ENCODE measurements around the gene SLC25A40.
"Not testable (repeated sequence)": the region's sequence is repeated elsewhere in the genome, so short reads cannot be mapped to it uniquely, and the experiment has no call there.

The SLC25A40 gene

DNA sequence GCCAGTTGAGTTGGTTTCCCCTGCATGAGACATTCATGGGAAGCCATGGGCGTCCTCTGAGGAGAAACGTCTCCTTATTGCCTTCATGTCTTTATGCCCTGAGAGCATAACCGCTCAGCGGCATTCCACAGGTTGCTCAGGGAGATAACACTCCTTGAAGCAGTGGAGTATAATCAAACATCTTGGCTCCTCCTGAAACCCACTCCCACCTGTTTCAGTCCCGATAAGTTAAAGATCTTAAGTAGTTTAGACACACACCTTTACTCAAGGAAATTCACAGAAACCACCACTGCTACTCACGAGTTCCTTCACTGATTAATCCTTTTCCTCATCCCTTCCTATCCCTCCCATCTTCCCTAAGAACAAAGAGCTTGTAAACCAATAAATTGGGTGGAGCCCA lies 9.6 kb downstream of the SLC25A40 start:
- not testable (repeated sequence) for DNase-seq

DNA sequence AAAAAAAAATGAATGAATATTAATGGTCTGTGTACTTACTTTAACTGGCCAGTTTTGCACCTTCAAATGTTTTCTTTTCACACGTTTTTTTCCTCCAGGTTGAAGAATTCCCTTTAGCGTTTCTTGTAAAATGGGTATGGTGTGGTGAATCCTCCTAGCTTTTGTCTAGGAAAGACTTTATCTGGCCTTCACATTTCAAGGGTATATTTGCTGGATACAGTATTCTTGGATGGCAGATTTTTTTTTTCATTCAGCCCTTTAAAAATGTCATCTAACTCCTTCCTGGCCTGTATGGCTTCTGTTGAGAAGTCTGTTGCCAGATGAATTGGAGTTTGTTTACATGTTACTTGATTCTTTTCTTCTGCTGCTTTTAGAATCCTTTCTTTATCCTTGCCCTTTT lies 10.1 kb downstream of the SLC25A40 start:
- DNase-seq, result no peak

DNA sequence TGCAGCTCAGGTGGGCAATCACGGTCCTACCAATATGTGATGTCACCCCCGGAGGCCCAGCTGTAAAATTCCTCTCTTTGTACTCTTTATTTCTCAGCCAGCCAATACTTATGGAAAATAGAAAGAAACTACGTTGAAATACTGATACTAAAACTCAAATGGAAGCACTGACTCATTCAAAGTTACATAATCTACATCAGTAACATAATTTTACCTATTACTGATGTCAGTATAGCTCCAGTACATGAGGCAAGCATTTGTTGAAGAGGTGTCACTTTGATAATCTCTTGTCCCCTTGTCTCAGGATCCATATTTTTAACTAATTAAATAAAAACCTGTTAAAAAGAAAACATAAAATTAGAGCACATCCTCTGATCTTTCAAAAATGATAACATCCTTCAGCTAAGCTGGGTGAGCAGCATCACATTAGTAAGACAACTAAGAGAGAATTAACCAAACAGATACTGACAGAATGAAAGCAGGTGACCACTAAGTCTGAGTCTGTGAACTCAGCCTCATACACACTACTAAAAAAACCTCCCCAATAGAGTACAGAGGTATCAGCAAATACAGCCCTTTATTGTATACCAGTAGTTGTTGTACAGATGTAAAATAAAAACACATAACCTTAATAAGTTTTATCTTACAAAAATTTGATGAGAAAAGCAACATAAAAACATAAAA lies 17.6 kb downstream of the SLC25A40 start:
- DNase-seq, result no peak

DNA sequence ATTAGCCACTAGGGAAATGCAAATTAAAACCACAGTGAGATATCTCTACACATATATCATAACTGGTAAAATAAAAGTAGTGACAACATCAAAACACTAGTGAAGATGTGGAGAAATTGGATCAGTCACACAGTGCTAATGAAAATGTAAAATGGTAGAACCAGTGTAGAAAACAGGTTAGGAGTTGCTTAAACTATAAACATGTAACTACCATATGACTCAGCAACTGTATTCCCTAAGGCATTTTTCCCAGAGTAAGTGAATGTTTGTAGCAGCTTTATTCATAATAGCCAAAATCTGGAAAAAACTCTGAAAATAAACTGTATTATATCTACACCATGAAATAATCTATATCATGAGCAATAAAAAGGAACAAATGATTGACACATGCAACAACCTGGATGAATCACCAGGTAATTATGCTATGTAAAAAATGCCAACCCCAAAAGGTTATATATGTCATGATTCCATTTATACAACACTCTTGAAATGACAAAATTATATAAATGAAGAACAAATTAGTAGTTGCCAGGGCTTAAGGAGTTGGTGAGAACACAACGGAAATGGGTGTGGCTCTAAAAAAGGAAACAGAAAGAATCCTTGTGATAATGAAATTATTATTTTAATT lies 22.8 kb downstream of the SLC25A40 start:
- DNase-seq, result no peak

DNA sequence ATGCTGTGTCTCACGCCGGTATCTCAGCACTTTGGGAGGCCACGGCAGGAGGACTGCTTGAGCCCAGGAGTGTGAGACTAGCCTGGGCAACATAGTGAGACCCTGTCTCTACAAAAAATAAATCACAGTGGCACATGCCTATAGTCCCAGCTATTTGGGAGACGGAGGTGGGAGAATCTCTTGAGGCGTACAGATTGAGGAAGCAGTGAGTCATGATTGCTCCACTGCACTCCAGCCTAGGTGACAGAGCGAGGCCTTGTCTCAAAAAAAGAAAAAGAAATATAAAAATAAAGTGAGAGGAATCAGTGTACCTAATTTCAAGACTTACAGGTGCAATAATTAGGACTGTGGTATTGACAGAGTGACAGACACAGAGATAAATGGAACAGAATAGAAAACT lies 23.9 kb downstream of the SLC25A40 start:
- DNase-seq, result no peak

DNA sequence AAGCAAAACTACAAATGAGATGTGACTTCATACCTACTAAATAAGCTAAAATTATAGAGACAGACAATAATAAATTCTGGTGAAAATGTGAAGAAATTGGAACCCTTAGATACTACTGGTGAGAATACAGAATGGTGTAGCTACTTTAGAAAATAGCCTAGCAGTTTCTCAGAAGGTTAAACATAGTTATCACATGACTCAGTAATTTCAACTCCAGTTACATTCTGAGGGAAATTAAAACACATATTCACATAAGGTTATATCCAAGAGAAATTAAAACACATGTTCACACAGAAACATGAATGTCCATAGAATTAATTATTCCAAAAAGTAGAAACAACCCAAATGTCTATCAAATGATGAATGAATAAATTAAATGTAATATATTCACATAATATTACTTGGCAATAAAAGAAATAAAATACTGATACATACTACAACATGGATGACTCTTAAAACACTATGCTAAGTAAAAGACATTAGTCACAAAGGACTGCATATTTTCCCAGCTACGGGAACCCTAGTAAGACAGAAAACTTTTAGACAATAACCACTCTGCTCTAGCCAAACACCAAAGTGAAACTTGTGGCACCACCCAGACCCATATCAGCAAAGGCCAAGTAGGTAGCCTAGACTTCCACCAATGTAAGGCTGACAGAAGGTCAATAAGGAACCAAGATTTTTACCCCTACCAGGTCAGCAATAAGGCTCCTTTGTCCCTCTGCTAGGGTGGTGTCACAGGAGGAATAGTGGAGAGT lies 25.1 kb downstream of the SLC25A40 start:
- DNase-seq, result no peak

DNA sequence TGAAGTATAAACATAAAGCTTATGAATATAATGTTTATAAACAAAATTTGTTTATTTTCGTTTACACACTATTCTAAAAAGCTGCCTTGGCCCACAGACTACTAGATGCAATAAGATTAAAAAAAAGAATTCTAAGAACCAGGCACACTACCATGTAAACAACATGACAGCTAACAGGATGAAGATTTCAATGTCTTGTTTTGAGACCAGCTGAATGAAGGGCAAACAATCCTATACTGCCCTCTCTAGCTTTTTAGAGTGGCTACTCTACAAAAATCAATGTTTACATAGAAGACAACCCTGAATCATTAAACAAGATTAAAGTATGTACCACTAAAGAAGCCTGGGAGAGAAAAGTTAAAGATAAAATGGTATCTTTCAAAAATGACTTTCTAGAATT lies 38.6 kb downstream of the SLC25A40 start:
- DNase-seq, result no peak

DNA sequence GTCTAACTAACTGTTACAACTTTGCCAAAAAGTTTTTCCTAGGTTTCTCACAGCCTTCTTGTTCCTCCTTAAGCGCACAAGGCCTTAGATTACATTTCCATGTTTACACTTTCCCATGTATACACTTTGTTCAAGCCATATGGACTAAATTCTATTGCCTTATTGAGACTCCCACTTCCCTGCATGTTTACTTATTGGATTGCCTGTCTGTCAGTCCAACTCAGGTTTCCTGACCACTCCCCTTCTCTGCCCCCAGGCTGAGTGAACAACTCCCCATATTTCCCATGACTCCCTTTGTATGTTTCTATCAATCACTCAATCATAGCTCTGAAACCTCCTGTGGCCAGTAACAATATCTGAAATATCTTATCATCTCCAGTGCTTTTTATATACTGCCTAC lies 43.0 kb downstream of the SLC25A40 start:
- no peak for DNase-seq

DNA sequence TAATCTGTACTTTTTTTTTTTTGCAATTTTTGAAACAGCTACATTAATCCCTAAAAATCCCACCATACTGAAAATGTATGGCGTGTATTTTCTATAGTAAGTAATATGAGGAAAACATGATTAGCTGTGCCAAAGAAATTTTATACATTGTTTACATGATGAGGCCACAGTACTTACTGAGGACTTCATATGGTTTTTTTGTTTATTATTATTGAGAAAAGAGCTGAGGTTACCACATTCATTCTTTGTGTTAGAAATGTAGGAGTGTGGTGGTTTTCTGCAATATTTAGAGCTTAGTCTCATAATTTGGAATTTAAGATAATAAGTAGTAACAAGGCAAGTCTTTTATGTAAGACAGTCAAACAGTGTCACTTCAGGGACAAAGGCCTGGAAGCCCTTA lies 45.1 kb downstream of the SLC25A40 start:
- DNase-seq, result no peak

DNA sequence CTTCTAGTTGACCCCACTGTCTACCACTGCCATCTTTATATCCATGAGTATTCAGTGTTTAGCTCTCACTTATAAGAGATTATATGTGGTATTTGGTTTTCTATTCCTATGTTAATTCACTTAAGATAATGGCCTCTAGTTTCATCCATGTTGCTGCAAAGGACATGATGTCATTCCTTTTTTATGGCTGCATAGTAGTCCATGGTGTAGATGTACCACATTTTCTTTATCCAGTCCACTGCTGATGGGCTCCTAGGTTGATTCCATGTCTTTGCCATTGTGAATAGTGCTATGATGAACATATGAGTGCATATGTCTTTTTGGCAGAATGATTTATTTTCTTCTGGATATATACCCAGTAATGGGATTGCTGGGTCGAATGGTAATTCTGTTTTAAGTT lies 47.8 kb downstream of the SLC25A40 start:
- not testable (repeated sequence) for DNase-seq

DNA sequence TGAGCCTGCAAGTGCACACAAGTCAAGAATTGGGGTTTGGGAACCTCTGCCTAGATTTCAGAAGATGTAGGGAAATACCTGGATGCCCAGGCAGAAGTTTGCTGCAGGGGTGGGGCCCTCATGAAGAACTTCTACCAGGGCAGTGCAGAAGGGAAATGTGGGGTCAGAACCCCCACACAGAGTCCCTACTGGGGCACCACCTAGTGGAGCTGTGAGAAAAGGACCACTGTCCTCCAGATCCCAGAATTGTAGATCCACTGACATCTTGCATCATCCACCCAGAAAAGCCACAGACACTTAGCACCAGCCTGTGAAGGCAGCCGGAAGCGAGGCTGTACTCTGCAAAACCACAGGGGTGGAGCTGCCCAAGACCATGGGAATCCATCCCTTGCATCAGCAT lies 50.8 kb downstream of the SLC25A40 start:
- DNase-seq, result not testable (repeated sequence)

DNA sequence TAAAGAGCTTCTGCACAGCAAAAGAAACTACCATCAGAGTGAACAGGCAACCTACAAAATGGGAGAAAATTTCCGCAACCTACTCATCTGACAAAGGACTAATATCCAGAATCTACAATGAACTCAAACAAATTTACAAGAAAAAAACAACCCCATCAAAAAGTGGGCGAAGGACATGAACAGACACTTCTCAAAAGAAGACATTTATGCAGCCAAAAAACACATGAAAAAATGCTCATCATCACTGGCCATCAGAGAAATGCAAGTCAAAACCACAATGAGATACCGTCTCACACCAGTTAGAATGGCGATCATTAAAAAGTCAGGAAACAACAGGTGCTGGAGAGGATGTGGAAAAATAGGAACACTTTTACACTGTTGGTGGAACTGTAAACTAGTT lies 54.1 kb downstream of the SLC25A40 start:
- not testable (repeated sequence) for DNase-seq

DNA sequence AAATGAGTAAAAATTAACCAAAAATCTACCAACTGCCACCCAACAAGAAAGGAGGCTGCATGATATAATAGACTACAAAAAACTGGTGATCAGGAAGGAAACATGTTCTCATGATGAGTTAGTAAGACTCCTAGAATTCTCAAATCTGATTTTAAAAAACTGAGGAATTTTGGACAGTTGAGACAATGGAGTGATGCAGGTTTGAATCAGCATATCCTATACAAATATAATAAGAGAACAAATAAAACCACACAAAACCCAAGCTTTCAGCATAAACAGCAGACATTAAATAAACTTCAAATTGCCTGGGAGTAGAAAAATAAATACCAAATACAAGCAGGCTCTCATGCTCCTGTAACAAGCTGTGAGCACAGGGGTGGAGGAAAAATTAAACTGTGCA lies 57.8 kb downstream of the SLC25A40 start:
- no peak for DNase-seq

DNA sequence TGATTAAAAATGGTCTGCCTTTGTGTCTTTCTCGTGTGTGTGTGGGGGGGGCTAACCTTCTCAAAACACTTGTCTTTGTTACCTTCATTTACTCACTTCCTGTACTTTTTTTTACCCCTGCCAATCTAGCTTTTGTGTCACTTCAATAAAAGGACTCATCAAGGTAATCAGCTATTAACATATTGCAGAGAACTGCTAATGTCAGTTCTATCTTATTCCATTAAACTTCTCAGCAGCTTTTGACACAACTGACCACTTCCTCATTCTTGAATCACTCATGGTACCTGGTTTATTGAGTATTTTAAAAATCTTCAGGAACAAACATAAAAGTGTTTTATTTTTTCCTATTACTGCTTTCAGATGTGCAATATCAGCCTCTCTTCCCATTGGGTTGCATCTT lies 59.8 kb downstream of the SLC25A40 start:
- DNase-seq, result no peak

DNA sequence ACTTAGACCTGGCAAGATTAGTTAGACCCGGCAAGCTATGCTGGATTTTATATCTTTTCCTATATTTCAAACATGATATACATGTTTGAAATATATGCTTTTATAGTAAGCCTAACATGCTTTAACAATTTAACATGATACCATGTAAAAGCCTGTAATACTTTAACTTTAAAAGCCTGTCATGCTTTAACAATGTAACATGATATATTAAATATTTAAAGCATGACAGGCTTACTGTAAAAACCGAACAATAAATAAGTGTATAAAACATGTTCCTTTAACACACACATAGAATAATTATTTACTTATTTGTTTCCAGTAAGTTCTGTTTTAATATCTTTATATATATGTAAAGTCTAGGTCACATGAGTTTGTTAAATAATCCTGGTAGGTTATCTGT lies 65.4 kb downstream of the SLC25A40 start:
- DNase-seq, result no peak

DNA sequence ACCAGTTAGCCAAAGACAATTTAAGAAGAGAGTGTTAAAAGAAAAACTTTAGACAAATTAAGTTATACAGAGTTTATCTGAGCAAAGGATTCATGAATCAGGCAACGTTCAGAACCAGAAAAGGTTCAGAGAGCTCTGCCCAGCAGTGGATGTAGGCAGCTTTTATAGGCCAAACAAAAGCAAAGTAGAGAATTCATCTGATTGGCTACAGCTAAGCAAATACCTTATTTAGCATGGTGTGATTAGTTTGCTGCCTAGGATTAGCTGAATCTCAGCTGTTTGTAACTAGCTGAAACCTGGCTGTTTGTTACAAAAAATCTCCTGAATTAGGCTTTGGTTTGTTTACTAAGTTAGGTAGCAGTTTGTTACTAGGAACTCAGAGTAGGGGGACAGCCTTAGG lies 66.0 kb downstream of the SLC25A40 start:
- no peak for DNase-seq

DNA sequence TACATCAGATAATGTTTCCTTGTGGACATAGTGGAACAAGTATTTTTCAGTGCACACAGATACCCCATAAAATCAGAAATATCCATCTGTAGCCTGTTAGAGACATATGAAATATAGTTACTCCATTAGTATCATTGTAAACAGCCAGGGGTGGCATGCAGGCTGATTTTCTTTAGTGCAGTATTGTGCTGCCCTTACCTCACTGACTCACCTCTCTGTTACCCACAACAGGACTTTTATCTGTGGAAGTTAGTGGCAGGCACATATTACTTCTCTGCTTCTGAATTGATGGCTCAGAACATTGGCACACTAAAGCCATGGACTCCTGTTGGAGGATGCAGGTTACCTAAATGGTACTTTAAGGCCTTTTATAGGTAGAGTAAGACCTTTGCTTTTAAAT lies 70.0 kb downstream of the SLC25A40 start:
- DNase-seq, result no peak

DNA sequence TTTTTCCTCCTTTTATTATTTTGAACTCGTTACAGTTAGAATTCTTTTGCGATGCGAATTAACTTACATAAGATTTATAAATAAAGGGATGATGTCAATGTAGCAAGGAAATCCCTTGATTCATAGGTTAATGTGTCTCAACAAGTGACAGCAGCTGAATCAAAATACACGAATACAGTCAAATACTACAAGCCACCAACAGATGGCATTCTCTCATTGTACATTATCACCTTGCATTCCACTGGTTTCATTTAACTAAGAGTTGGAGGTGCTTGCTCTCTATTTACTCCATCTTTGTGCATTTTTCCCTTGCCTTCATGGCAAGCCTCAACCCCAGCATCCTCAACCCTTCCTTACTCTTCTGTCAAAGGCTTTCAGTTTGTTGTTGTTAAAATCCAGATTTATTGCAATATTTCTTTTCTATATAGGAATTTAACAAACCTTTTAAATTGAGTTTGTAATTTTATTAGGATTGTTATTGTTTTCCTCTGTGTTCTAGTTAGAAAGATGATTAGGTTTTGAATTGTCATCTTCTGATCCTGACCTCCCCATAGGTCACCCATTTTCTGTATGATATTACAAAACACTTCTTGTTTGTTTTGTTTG lies 78.3 kb downstream of the SLC25A40 start:
- DNase-seq, result no peak

DNA sequence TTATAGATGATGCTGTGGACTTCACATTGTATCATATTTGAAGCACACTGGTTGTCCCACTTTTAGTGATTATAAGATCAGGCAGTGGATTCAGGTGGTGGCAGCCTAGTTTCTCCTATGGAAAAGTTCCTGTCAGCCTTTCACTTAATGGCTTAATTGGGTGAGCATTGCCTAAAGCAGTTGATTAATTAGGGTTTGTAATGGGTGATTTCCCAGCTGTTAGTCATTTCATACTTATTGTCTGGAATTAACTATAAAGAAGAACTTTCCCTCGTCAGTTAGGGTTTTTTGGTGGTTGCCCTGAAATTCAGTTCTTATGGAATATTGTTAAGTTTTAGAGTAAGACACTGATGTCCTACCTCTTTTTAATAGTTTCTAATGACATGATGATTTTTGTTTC lies 78.8 kb downstream of the SLC25A40 start:
- no peak for DNase-seq

DNA sequence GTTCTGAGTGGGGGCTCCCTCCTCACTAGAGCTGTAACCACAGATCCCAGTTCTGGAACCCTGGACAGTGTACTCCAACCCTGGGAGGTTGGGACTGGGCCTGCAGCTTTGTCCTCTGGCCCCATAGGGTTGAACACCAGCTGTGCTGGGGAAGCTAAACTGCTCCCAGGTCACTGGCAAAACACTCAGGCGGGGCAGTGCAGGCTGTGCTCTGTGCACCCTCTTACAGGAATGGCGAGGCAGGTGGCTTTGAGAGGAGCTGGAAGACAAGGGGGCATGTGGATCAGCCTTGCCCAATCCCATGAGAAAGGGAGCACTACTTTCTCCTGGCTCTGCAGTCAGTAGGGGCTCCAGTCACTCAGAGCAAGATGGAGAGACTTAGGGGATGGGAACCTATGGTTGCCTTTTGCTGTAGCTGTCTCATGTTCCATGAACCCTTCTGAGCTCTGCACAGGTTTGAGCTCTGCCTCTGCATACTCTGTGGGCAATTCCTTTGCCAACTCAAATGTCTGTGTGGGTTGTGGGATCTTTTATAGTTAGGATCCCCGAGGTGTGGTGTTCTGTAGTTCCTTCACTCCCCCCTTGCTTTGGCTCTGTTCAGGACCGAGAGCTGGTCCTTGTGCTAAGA lies 90.7 kb downstream of the SLC25A40 start:
- no peak for DNase-seq

DNA sequence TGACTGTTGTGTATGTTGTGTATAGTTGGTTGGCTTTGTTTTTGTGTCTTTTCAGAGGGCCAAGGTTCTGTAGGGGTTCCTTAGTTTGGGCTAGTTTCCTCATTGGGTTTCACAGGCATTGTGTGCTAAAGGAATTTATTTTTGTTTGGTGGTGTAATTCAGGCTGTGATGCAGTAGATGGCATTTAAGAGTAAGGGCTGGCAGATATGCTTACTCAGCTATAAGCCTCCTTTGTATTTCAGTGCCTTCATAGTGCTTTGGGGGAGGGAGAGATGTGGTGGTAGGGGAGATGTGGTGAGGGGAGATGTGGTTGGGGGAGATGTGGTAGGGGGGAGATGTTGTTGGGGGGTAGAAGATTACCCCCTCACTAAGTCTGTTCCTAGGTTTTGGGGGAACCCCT lies 91.7 kb downstream of the SLC25A40 start:
- no peak for DNase-seq

Data from activated CD8-positive, alpha-beta memory T cell treated with anti-CD3 and anti-CD28 coated beads, Interleukin-2, amount 50 U/mL, for 4 hours (primary cell).